Left hindlimb (tissue), 1 donor: ENCODE results near the gene PARVB.
"Not testable (repeated sequence)": the region's sequence is repeated elsewhere in the genome, so short reads cannot be mapped to it uniquely, and the experiment has no call there.

ENCODE experiments used
- DNase-seq: peaks from one replicate; pipeline ENCODE4 v3.0.0-alpha.2; 2018

Gene PARVB

DNA sequence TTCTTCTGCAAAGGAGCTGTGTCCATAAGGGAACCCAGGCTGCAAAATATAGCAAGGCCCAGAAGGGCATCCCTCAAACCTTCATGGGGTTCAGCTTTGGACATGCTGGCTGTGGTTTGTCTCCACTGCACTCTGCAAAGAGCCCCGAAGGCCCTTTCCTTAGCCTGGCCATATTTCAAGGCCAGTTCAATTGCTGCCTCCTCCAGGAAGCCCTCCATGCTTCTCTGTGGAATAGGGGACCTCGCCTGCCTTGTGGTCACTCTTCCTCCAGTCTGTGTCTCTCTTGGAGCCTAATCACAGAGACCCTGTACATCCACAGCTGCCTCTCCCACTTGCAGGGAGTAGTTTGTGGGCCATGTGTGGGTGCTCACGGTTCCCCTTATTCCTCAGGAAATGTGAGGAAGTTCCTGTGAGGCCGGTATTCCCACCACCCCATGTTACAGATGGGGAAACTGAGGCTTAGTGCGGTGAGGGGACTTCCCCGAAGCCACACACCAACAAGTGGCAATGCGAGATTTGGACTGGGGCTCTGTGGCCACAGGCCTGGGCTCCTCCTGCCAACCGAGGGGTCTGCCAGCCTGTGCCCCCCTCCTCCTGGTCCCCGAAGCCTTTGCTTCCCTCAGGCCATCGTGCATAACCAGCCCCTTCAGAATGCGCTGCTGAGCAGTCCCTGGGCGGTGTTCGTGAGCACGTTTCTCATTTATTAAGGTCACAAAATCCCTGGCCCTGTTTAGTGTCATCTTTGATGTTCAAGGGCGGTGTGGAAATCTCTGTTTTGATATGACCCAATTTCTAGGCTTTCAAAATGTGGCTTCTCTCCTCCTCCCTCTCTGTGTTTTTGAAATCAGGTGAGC lies 65.8 kb downstream of the PARVB start:
- no peak for DNase-seq

DNA sequence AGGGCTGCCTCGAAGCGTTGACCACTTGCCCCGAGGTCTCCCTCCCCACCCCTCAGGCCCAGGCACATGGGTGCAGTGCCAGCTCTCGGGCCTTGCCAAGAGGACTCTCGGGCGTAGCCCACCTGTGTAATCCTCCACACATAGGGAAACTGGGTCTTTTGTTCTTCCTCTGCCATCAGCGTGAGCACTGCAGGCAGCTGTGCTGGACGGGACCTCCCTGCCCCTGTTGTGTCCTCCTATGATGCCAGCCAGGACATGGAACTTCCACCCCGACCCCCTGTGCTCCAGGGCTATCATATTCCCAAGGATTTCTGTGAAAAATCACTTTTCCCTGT lies 66.4 kb downstream of the PARVB start:
- DNase-seq, result no peak

DNA sequence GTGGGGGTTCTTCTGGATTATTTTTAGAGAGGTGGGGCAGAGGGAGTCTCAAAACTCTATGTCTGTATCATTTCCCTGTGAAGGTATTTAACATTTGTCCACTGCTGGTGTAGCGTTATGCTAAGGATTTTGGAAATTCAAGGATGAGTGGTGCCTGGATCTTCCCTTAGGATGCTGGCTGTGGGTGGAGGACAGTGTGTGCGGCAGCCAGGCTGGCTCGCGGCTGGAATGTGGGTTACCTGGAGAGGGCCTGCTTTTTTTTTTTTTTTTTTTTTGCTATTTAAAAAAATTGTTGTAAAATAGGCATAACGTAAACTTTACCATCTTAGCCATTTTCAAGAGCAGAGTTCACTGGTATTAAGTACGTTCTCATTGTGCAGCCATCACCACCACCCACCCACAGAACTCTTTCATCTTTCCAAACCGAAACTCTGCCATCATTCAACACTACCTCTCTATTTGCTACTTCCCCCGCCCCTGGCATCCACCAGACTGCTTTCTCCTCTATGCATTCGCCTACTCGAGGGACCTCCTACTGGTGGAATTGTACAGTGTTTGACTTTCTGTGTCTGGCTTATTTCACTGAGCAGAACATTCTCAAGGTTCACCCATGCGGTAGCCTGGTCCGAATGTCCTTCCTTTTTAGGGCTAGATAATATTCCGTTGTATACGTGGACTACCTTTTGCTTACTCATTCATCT lies 67.1 kb downstream of the PARVB start:
- no peak for DNase-seq

DNA sequence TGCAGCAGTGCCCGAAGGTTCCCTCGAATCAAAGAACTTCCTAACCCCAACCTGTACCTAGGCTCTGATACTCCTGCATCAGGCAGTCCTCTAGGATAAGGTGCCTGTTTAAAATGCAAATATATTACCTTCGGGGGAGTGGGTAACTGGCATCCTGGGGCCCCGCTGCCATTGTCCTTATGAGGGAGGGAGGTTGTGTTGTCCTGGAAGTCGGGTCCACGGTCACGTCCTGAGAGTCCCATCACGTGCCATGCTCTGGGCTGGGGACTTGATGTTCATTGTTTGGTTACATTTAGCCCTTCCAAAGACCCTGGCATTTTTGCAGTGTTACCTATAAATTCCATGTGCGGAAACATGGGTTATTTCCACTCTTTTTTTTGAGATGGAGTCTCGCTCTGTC lies 67.6 kb downstream of the PARVB start:
- DNase-seq, result no peak

DNA sequence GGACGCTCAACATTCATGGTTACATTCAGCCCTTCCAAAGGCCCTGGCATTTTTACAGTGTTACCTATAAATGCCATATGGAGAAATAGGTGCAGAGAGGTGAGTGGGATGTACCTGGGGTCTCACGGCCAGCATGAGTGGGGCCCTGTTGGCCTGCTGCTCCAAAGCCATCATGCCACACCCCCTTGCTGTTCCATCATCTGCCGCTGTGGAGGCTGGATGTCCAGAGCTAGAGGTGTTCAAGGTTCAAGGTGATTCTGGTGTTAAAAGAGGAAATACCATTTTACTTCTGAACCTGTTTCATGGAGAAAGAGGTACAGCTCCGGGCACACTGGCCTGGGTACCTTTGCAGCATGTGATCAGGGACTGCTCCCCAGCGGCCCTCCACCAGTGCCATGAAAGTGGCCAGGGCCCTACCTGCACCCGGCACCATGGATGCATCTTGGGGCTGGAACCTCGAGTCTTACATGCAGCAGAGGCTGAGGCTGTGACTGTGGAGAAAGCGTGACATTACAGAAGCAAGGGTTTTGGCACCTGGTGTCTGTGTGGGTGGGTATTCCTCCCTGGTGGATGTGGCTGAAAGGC lies 68.6 kb downstream of the PARVB start:
- no peak for DNase-seq

DNA sequence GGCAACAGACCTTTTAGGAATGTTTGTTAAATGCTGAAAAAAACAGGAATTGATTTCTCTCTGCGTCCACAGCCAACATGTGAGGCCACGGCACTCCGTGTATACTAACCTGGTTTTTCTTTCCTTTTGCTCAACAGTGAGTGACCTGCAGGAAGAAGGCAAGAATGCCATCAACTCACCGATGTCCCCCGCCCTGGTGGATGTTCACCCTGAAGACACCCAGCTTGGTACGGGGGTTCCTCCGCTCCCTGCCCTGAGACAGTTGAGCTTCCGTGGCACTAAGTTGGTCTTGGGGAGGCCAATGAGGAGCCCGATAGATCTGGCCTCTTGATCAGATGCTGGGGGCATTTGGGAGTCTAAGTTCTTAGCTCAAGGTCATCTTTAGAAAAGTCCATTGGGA lies 69.7 kb downstream of the PARVB start:
- no peak for DNase-seq

DNA sequence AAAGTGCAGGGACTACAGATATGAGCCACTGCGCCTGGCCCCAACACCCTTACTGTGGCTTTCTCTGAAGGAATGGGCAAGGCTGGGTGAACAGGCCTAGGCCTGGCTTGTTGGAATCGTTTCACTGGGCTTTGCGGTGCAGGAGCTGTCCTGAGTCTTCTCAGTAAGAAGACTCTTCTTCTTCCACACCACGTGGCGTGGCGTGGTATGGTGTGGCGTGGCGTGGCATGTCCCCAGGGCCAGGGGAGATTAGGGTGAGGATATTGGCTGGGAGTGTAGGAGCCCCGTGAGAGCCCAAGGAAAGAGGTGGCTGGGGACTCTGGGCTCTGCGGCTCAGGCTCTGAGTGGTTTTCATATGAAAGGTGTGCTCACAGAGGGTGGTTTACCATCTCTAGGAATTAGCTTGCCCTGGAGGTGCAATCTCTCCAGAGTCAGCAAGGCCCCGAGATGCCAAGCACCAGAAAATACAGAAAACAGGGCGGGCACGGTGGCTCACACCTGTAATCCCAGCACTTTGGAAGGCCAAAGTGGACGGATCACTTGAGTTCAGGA lies 70.7 kb downstream of the PARVB start:
- DNase-seq, result no peak

DNA sequence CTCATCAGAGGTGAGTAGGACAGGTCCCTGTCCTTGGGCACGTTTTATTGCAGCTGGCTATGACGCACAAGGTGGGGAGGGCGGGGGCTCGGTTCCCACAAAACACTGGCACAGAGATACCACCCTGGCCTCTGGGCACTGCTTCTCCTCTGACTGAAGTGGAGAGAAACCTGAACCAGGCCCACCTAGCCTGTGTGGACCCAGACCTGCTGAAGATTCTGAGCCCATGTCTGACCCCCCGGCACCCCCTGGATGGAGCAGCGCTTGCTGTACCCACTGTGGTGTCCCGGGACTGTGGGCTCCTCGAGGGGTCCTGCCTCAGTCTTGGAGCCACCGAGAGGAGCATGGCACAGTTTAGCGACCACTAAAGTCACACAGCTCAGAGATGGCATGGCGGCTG lies 72.6 kb downstream of the PARVB start:
- DNase-seq, result no peak

DNA sequence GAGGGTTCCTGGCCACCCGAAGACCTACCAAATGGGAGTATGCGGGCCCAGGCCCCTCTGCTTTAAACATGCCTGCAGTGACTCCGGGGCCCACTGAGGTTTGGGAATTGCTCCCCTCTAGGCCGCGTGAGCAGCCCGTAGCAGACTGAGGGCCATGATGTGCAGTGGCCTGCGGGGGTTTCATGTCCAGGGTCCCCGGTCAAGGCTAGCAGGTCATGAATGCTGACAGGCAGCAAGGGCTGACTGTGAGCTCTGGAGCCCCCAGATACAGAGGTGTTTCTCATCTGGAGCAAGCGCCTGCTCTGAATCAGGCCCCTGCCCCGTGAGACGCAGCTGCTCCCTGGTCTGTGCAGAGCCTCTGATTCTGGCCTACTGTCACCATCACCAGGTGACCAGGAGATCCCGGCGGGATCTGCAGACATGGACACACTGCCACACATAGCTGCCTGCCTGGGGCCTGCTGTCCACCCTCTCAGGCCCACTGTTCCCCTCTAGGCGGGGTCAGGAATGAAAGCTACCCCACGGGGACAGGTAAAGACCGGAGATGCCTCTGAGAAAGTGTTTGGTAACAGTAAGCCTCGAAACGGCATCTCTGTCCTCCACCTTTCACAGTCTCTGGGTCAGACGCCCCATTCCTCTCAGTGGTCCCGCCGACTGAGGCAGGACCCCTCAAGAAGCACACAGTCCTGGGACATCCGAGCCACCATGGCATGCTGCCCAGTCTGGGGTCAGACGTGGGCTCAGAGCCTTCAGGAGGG lies 73.3 kb downstream of the PARVB start:
- DNase-seq, result no peak

DNA sequence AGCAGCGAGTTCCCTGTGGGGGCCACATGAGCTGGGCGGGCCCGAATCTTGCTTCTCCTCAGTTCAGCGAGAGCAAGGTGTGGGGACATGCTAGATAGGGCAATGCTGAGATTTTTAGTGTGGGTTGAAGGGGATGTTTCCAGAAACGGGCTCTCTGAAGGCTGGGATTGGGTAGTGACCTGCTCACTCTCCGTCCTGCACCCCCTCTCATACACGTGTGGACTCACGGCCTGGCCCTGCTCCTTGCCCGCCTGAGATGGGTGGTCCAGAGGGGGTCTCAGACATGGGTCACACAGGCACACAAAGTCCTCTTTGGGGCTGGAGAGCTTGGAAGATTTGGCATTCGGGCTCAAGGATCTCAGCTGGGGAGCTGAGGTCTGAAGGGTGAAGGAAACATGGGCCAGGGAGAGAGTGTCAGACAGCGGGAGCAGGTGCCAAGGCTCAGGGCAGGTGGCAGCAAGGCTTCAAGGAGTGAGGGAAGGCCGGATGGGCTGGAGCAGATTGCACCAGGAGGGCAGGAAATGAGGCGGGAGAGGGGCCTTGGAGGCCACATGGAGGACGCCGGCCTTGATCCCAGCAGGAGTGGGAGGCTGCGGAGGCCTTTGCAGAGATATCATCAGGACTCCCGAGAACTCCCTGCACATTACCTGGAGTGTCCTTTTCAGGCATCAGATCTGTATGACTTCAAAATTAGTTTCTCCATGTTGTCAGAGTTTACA lies 74.1 kb downstream of the PARVB start:
- peak; percentile 12 for DNase-seq

DNA sequence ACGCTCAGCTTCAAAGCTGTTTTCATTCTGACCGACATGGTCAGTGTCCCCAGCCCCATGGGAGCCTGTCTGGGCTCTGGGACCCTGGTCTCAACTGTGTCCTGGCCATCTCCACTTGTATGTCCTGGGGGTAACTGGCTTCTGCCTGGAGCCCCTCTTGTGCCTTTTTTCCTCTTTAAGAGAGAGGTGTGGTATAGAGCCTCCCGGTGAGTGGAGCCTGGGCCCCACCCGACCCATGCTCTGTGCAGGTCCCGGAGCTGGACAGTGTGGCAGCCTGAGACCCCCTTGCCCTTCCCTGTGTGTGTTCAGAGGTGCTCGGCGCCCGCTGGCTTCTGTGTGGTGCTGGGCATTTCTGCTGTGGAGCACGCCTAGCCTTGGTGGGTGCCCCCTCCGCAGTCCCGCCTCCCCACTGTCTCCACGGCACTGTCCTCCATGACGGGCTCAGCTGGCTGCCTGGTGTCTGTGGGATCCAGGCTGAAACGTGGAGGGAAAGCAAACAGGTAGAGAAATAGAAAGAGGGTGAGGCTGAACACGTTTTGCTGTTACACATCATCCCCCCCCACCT lies 74.9 kb downstream of the PARVB start:
- DNase-seq, result peak; percentile 20

DNA sequence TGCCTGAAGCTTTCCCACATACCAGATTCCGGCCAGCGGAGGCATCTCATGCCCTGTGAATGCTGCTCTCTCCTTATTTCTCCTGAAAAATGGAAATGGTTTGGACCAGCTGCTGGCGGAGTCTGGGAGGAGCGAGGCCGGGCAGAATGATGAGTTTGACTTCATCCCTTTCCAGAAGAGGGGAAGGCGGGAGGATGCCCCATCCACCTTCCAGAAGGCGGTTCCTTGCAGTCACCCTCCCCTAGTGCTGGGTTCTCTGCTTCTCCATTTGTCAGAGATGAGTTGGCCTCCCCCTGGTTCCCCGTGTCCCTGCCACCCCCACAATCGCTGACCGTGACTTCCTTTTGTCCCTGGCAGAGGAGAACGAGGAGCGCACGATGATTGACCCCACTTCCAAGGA lies 75.6 kb downstream of the PARVB start:
- peak; percentile 20 for DNase-seq

DNA sequence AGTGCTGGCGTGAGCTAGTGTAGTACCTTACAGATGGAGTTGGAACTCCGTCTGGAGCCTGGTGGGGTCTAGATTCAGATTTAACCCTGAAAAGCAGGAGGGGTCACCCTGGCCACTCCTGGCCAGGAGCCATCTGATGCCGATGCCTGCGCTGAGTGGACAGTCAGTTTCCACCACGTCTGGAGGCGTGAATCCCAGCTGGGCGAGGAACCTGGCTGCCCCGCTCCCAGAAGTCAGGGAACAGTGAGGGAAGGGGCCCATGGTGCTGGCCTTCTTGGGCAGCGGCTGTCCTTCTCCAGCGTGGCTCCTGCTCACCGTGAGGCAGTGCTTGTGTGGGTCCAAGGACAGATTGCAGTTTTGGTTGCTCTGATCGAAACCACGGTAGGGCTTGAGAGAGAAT lies 76.3 kb downstream of the PARVB start:
- DNase-seq, result peak; percentile 10

DNA sequence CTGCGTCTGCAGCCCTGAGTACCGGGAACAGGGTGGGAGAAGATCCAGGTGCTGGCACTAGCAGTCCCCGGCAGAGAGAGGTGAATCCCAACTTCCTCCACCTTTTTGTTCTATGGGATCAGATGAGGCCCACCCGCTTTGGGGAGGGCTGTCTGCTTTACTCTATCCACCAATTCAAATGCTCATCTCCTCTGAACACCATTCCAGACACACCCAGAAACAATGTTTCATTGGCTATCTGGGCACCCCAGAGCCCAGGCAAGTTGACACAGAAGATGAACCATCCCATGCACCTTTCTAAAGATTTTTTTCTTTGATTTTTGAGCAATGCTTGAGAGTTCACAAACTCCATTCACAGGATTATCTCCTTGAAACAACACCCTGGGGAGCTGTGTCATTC lies 78.0 kb downstream of the PARVB start:
- DNase-seq, result no peak

DNA sequence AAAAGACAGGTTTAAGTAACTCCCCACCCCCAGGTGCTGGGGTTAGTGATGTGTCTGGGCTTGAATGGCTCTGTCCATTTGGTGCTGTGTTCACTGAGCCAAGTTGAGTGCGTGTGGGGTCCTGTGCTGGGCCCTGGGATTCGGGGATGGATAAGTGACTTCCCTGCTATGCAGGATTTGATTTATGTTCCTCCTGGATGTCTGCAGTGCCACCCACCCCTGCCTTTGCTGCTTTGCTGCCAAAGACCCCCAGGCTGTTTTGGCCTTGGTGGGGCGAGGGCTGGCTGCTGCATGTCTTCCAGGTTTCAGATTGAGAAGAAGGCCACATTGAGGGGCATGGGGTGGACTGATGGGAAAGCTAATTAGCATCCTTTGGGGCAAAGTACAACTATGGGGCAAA lies 78.8 kb downstream of the PARVB start:
- no peak for DNase-seq

DNA sequence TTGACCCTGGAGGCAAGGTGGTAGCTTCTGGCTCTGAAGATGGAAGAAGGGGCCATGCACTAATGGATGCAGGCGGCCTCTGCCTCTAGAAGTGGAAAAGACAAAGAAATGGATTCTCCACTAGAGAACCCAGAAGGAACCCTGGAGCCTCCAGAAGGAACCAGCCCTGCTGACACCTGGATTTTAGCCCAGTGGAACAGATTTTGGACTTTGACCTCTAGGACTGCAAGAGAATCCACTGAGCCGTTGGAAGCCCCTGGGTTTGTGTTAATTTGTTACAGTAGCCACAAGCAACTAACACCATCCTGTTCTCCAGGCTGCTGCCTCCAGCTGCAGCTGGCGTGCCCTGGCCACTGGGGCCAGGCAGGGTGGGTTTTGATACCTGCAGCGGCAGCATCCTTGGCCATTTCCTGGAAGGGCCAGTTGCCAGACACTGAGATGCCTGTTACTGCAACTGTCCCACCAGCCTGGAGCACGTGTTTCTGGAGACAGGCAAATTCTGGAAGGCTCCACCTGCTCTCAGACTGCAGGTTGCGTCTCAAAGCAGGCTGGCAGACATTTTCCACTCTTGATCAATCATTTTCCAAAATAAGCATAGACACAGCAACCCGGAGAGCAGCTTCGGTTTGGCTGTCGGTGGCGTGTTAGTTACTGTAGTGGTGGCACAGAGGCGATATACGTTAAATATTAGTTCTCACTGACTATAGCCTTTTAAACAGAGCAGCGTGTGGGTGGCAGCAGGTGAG lies 79.8 kb downstream of the PARVB start:
- DNase-seq, result no peak

DNA sequence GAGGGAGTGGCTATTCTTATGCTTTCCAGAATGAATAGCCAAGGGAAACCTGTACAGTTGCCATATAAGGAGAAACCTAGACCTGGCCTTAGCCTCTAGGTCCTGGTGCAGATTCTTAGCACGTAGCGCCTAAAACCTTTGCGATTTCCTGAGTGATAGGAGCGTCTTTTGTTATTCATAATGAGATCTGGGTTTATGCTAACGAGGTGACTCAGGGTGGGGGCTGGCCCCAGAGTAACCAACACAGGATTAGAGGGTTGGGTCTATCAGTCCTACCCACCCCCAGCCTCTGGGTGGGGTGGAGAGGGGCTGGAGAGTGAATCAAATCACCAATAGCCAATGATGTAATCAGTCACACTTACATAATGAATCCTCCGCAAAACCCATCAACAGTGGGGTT lies 83.2 kb downstream of the PARVB start:
- DNase-seq, result no peak

DNA sequence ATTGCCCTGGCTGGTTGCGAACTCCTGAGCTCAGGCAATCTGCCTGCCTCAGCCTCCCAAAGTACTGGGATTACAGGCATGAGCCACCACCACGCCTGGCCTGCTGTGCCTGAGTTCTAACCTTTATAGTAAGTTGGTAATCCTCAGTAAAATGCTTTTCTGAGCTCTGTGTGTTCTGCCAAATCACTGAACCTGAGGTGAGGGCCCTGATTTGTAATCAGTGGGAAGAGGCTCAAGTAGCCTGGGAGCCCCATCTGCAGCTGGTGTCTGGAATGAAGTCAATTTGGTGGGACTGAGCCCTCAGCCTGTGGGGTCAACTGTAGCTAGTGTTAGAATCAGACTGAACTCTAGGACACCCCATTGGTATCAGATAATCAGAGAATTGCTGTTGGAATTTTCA lies 84.0 kb downstream of the PARVB start:
- no peak for DNase-seq

DNA sequence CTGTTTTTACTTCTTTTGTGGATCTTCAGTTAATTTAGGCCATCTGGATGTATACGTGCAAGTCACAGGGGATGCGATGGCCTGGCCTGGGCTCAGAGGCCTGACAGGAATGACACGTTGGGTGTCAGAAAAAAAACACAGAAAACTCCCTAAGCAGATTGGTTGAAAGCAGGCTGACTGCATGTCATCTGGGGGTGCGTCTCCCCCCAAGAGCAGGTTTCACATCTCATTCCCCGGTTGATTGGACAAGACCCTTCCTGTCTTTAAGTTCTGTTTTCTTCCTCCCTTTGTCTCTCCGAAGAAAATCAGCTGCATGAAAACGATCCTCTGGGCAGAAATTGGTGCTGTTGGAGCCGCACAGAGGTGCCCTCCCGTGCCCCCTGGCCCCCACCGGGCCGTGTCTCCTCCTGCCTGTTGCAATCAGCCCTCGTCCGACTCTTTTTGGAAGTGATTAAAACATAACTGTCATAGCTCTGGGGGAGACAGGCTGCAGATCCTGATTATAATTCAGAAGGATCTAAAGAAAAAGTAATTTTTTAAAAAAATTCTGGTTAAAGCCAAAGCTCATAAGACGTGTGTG lies 84.8 kb downstream of the PARVB start:
- DNase-seq, result no peak

DNA sequence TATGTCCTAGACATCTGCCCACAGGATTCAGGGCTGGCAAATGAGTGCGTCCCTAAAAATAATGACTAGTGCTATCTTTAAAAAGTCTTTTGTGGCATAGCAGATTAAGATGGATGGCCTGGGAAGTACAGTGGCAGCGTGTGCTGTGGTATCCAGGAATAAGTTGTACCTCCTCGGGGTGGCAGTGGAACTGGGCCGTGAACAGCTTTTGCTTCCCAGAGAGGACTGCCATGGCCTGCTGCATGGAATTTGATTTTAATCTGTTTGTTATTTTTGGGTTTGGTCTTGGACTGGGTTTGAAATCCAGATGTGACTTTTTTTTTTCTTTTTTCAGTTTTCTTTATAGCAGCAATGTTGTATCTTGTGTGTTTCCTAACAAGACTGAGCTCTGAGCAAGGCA lies 85.3 kb downstream of the PARVB start:
- DNase-seq, result no peak

DNA sequence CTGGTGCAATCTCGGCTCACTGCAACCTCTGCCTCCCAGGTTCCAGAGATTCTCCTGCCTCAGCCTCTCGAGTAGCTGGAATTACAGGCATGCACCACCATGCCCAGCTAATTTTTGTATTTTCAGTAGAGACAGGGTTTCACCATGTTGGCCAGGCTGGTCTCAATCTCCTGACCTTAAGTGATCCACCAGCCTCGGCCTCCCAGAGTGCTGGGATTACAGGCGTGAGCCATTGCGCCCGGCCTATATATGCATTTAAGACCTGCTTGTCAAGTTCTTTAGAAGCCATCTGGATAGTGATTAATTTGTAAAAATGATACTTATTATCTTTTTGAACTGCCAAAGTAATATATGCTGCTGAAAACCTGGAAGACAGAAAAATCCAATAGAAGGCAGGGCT lies 86.6 kb downstream of the PARVB start:
- not testable (repeated sequence) for DNase-seq
